SIG-M5 treated with dmso at 0.1 percent for 504 hours (cell line): ENCODE data around the gene NUAK2.

Source experiments
- DNase-seq: peaks from one replicate; lab custom pipeline; 2025; ENCODE audit not compliant: unreplicated experiment; lab: John Stamatoyannopoulos, UW

Gene NUAK2

GRCh38 chr1:205258719-205259118, 62.8 kb downstream of the NUAK2 start:
- no peak for DNase-seq

DNA sequence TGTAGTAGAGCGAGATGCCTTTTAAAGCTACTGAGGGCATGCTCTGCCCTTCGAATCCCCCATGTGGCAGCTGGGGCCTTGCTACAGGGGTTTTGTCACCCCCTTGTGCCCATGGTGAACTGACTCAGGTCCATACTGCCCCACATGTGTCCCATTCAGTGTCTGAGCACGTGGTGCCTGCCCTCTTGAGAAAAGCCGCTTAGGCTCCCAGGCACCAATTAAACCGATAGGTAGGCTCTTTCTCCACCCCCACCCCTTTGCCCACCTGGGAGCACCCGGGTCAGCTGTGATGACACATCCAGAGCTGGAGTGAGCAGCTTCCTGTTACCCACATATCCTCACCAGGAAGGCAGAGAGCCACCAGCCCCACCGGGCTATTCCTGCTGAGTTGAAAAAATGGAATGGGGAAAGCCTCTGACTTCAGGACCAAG, 63.3 kb downstream of the NUAK2 start:
- no peak for DNase-seq

GRCh38 chr1:205257735-205258134, 63.8 kb downstream of the NUAK2 start:
- no peak for DNase-seq

- no peak for DNase-seq
These were observed 64.5 kb downstream of the NUAK2 start for GRCh38 chr1:205256951-205257625.

DNA sequence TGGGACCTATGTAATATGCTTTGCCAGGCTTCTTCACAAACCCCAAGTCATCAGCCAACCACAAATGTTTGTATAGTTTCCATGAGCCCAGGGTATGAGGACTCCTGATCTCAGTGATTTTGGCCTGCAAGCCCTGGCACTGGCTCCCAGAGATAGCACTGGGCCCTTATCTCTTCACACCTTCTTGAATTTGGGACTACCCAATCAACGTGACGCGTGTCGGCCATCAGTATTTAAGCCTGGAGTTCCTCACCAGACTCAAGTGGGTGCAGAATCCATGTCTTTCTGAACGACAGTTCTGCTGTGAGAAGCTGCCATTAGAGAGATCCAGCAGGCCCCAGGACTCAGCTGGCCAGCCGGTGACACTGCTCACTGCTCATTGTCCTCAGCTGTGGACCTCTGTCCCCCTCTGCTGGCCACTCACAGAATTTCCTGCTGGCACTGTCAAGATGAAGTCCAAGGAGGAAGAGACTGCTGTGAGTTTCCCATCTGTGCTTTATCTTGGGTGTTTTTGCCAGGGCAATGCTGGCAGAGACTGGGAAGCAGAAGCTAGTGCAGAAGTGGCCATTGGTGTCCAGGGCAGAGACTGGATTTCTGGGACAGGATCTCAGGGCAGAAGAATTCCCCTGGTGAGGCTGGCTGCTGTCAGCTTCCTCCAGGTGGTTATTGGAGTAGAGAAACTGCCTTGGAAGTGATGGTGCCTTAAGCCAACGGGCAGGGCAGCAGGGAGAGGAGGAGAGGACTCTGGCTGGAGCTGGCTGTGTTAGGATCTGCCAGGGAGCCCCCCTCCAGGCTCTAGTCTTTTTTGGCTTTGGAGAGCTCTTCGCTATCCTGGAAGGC, 65.4 kb downstream of the NUAK2 start:
- DNase-seq, result peak; percentile 85
